ENCODE measurements around the gene DEFB114.

- TF ChIP-seq CTCF (IDR thresholded peaks at IDR 0.05), result no peak
- TF ChIP-seq EZH2 (IDR thresholded peaks at IDR 0.05; ENCODE audit: borderline replicate concordance, insufficient read depth, low read depth, low read length, poor library complexity, severe bottlenecking), result no peak
Measured at GRCh38 chr6:49929340-49929739, 34.6 kb downstream of the DEFB114 start.
